Gastroesophageal sphincter (tissue), 4 donors: ENCODE results near the gene GSDME. TPM values are rescaled to one million over a fixed set of nuclear protein-coding genes. Genes with fewer than 3 reads are reported as not detected.

Experiments used
- ATAC-seq: fragments of 150-250 bp; one replicate; pipeline ENCODE4 v1.9.1; 2016; ENCODE audit warnings: mild to moderate bottlenecking, moderate library complexity
- H3K27ac ChIP-seq, 4 donors: fragments of 200-600 bp; sonication (generic) in 3 of 4; 1 replicate in 3 of 4; 2 replicates in 1 of 4; pipeline ENCODE4 v1.5.1; 2016 to 2019
- H3K27me3 ChIP-seq: fragments of 200-600 bp; sonication (generic); one replicate; pipeline ENCODE4 v1.5.1; 2019
- H3K36me3 ChIP-seq, 2 donors: fragments of 200-600 bp; sonication (generic); one replicate each; pipeline ENCODE4 v1.5.1; 2019; ENCODE audit warnings: control low read depth in 1 of 2
- H3K4me1 ChIP-seq, 3 donors: fragments of 200-600 bp; sonication (generic); 1 replicate in 2 of 3; 2 replicates in 1 of 3; pipeline ENCODE4 v1.5.1; 2016 to 2019; ENCODE audit warnings: control low read depth in 2 of 3
- H3K4me3 ChIP-seq, 2 donors: fragments of 200-600 bp; sonication (generic); one replicate each; pipeline ENCODE4 v1.5.1; 2019; ENCODE audit warnings: mild to moderate bottlenecking in 1 of 2, moderate library complexity in 1 of 2
- H3K9me3 ChIP-seq, 3 donors: fragments of 200-600 bp; sonication (generic); one replicate each; pipeline ENCODE4 v1.5.1; 2017 to 2019; ENCODE audit warnings: control low read depth in 2 of 3
- EP300 ChIP-seq: sonication (generic); formaldehyde crosslinking; IDR thresholded peaks from one replicate; pipeline ENCODE4 v1.6.1; 2017; ENCODE audit warnings: antibody characterized with exemption, mild to moderate bottlenecking
- POLR2A ChIP-seq, 2 donors: fragments of 450-650 bp; IDR thresholded peaks; one replicate each; pipeline ENCODE4 v1.6.1; 2017; ENCODE audit warnings: antibody characterized with exemption in 2 of 2, mild to moderate bottlenecking in 2 of 2, moderate library complexity in 1 of 2
- POLR2AphosphoS5 ChIP-seq: sonication (generic); formaldehyde crosslinking; IDR thresholded peaks from one replicate; pipeline ENCODE4 v1.6.1; 2017; ENCODE audit warnings: antibody characterized with exemption
- WGBS, 2 donors: methylation state at CpG; one replicate each; pipeline ENCODE4 v1.1.5; 2018; ENCODE audit warnings: low coverage in 1 of 2; 5-methylcytosine and 5-hydroxymethylcytosine counted together
- total RNA-seq, 4 donors: library from RNA; depleted of rRNA; stranded (reverse); fragments of >200 nt; gene quantifications; one replicate each; pipeline ENCODE4 v1.1.0, GENCODE V29; 2016
- TF ChIP-seq, protein P1 (sequence below), 4 experiments: fragments of 200-600 bp in 2 of 4; fragments of 450-650 bp in 2 of 4; sonication (generic) in 1 of 4; IDR thresholded peaks; one replicate each; pipeline ENCODE4 v1.5.1; 2017 to 2019; ENCODE audit warnings: antibody characterized with exemption in 4 of 4, mild to moderate bottlenecking in 2 of 4, moderate library complexity in 2 of 4

GSDME gene
- total RNA-seq, 4 donors from 2014 or later: 6.4 to 9.8 (median 8.4) TPM

DNA sequence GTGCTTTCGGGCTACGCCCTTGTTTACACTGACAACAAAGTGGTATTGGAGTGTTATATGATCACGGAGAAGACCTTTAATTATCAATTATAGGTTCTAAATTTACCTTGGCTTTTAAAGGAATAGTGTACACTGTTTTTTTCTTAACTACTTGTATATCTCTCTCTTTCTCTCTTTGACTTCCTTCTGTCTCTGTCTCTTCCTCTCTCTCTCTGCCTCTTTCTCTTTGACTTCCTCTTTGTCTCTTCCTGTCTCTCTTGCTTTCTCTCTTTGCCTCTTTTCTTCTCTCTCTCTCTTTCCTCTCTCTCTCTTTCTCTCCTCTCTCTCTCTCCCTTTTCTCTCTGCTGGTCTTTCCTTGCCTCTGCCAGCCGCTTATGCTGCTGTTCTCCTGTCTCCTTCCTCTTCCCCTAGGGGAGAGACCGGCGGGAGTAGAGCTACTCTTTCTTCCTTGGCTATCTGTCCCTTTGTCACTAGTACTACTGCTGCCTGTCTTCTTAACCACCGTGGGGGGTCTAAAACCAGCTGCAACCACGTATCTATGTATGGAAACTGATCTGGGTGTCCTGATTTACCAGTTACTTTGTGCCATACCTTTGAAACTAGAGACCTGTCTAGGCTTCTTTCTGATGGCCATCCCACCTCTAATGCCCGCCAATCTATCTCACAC lies 36.9 kb upstream of the GSDME start:
- WGBS, 2 donors: 74 to 77% methylated on average over 9 of the region's 9 CpGs
- H3K27me3 ChIP-seq: no peaks in the 10 kb centered on the region
- no peak for ATAC-seq

DNA sequence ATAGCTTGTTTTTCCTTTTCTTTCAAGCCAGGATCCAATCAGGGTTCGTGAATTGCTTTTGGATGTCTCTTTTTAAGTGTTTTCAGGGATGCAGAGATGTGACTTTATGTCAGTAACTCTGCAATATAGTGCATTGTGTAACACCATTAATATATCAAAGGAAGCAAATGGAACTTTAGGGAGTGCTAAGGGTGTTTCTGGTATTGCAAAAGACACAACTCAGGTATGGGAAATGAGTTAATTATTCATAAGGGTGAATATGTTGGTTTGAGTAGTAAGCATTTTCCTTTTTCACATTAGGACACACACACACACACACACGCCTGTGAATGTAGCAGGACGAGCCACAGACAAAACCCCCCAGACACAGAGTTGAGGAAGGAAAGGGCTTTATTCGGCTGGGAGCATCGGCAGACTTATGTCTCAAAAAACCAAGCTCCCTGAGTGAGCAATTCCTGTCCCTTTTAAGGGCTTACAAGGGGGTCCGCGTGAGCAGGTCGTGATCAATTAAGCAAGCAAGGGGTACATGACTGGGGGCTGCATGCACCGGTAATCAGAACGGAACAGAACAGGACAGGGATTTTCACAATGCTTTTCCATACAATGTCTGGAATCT lies 31.8 kb upstream of the GSDME start:
- Histone ChIP-seq H3K36me3 (no peaks in the 10 kb centered on the region), H3K27ac (no peak overlapping the region), H3K4me1 (no peaks in the 10 kb centered on the region), H3K27me3 (no peaks in the 10 kb centered on the region), H3K9me3 (no peaks in the 10 kb centered on the region), H3K4me3 (no peak overlapping the region)
- TF ChIP-seq, protein P1, sequence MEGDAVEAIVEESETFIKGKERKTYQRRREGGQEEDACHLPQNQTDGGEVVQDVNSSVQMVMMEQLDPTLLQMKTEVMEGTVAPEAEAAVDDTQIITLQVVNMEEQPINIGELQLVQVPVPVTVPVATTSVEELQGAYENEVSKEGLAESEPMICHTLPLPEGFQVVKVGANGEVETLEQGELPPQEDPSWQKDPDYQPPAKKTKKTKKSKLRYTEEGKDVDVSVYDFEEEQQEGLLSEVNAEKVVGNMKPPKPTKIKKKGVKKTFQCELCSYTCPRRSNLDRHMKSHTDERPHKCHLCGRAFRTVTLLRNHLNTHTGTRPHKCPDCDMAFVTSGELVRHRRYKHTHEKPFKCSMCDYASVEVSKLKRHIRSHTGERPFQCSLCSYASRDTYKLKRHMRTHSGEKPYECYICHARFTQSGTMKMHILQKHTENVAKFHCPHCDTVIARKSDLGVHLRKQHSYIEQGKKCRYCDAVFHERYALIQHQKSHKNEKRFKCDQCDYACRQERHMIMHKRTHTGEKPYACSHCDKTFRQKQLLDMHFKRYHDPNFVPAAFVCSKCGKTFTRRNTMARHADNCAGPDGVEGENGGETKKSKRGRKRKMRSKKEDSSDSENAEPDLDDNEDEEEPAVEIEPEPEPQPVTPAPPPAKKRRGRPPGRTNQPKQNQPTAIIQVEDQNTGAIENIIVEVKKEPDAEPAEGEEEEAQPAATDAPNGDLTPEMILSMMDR (IDR thresholded peaks at IDR 0.05): no peak
- TF ChIP-seq POLR2AphosphoS5 (no peak), POLR2A (IDR thresholded peaks at IDR 0.05) (no peak), EP300 (no peak)
- WGBS, 2 donors: 84 to 87% methylated on average over 4 to 6 of the region's 10 CpGs
- no peak for ATAC-seq

More for the DNA sequence above, 36.9 kb upstream of the GSDME start:
- H3K4me3 ChIP-seq: no peak overlapping the region
- H3K4me1 ChIP-seq: no peaks in the 10 kb centered on the region
- H3K36me3 ChIP-seq: no peaks in the 10 kb centered on the region
- no peaks in the 10 kb centered on the region for H3K9me3 ChIP-seq
- TF ChIP-seq EP300 (no peak), POLR2AphosphoS5 (no peak), POLR2A (IDR thresholded peaks at IDR 0.05) (no peak)
- TF ChIP-seq, protein P1 (IDR thresholded peaks at IDR 0.05): no peak
- H3K27ac ChIP-seq: no peak overlapping the region

DNA sequence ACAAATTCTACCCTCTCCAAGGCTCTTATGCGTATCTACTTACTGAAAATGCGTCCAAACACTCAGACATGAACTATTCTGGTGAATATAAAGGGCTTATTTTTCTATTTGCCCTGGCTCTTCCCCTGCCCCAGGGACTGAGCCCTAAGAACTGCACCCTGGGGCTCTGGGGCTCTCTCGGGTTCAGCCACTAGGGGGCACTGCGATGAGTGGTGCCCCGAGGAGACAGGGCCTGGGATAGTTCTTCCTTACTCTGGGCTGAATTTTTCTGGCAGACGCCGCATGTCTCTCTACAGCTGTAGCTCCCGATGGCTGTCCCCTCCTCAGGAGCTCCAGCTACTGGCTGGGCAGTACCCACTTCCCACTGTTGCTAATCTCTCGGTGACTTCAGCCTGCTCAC lies 30.8 kb upstream of the GSDME start:
- H3K27me3 ChIP-seq: no peaks in the 10 kb centered on the region
- no peak overlapping the region for H3K4me3 ChIP-seq
- H3K36me3 ChIP-seq: no peaks in the 10 kb centered on the region
- H3K9me3 ChIP-seq: no peaks in the 10 kb centered on the region
- TF ChIP-seq EP300 (no peak), POLR2AphosphoS5 (no peak), POLR2A (IDR thresholded peaks at IDR 0.05) (no peak)
- TF ChIP-seq, protein P1 (IDR thresholded peaks at IDR 0.05): no peak
- no peak for ATAC-seq
- WGBS, 2 donors: 91 to 95% methylated on average over 4 of the region's 9 CpGs
- no peaks in the 10 kb centered on the region for H3K4me1 ChIP-seq
- no peak overlapping the region for H3K27ac ChIP-seq

DNA sequence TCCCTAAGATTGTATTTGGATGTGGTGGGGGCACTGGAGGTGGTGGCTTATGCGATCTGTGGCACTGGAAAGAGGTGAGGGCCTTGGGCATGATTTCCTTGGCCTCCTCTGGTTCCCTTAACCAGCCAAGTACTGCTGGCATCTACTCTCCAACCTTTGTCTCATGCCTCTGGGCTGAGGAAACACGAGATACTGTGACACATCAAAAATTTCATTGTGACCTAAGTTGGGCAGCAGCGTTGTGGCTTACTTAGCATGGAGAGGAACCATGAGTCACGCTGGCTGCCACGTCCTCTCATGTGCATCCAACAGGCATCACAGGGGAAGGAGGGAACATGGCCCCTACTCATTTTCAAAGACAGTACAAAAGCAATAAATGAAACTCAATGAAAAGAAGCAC lies 29.7 kb upstream of the GSDME start:
- no peak for ATAC-seq
- Histone ChIP-seq H3K27me3 (no peaks in the 10 kb centered on the region), H3K9me3 (no peaks in the 10 kb centered on the region), H3K4me3 (no peak overlapping the region), H3K4me1 (no peaks in the 10 kb centered on the region), H3K36me3 (no peaks in the 10 kb centered on the region), H3K27ac (no peak overlapping the region)
- 81% methylated on average over 5 of the region's 5 CpGs; no CpG with 5 or more reads in 1 of the 2 donors for WGBS, 2 donors
- TF ChIP-seq EP300: no peak
- TF ChIP-seq, protein P1 (IDR thresholded peaks at IDR 0.05): no peak
- TF ChIP-seq POLR2AphosphoS5: no peak
- TF ChIP-seq POLR2A (IDR thresholded peaks at IDR 0.05): no peak

DNA sequence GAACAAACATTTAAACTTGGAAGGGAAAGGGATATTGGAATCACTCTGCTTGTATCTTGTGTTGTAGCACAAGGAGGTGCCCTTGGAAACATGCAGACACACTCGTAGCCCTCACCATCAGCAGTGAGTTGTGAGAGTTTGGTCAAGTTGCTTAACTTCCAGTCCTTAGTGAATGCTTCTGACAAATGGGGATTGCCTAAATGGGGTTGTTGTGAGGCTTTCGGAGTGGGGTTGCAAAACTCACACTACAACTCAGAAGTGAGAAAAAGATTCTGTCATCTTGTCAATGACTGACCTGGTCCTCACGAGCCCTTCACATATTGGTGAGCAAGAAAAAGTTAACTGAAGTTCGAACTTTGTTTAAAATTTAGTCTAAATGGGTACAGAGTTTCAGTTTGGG lies 29.0 kb upstream of the GSDME start:
- ATAC-seq: no peak
- Histone ChIP-seq H3K4me3 (no peak overlapping the region), H3K27ac (no peak overlapping the region), H3K27me3 (no peaks in the 10 kb centered on the region), H3K4me1 (no peaks in the 10 kb centered on the region), H3K9me3 (no peaks in the 10 kb centered on the region), H3K36me3 (no peaks in the 10 kb centered on the region)
- TF ChIP-seq EP300 (no peak), POLR2A (IDR thresholded peaks at IDR 0.05) (no peak)
- TF ChIP-seq, protein P1 (IDR thresholded peaks at IDR 0.05): no peak
- WGBS, 2 donors: 83 to 84% methylated on average over 3 to 4 of the region's 4 CpGs
